Activated T-cell treated with anti-CD3 and anti-CD28 coated beads, Interleukin-2, amount 50 U/mL, for 1 hour (primary cell): ENCODE data around the gene PDE3B.
"Not testable (repeated sequence)": the region's sequence is repeated elsewhere in the genome, so short reads cannot be mapped to it uniquely, and the experiment has no call there.

Source experiments
- DNase-seq: peaks from one replicate; pipeline ENCODE4 v3.0.0-alpha.2; 2020

PDE3B gene

DNA sequence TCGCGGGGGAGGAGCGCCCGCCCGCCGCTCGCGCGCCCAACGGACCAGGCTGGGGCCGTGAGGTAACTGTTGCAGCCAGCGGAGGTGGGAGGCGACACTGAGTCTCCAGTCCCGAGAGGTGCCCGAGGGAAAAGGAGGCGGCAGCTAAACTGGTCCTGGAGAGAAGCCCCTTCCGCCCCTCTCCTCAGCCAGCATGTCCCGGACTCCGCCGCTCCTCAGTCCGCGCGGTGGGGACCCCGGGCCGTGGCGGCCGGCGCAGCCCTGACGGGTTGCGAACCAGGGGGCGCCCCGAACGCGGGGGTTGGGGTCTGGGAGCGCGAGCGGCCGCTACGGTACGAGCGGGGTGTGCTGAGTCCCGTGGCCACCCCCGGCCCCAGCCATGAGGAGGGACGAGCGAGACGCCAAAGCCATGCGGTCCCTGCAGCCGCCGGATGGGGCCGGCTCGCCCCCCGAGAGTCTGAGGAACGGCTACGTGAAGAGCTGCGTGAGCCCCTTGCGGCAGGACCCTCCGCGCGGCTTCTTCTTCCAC is at the start of gene PDE3B:
Gene PDE3B (plus strand): TSS at position 108 of the 529 bp plus-strand sequence. CDS start 272 bp downstream, at position 380.
- peak; percentile 76 for DNase-seq

DNA sequence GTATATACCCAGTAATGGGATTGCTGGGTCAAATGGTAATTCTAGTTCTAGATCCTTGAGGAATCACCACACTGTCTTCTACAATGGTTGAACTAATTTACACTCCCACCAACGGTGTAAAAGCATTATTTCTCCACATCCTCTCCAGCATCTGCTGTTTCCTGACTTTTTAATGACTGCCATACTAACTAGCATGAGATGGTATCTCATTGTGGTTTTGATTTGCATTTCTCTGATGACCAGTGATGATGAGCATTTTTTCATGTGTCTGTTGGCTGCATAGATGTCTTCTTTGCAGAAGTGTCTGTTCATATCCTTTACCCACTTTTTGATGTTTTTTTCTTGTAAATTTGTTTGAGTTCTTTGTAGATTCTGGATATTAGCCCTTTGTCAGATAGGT is 48.3 kb upstream of the PDE3B start:
- not testable (repeated sequence) for DNase-seq

DNA sequence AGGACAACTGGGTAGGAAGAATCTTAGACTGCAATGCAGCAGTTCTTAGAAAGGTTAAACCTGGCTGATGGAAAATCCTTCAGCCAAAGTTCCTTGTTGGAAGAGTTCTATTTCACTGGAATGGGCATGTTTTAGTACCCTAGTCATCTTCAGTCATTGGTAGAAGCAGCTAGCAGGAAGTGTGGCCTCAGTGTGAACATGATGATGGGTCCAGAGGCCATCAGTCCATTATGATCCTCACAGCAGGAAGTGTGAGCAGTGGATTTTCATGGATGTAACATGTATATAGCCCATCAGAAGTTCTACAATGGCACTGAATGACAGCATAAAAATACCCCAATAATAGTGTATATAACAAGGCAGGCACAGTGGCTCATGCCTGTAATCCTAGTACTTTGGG is 35.9 kb upstream of the PDE3B start:
- DNase-seq = no peak

DNA sequence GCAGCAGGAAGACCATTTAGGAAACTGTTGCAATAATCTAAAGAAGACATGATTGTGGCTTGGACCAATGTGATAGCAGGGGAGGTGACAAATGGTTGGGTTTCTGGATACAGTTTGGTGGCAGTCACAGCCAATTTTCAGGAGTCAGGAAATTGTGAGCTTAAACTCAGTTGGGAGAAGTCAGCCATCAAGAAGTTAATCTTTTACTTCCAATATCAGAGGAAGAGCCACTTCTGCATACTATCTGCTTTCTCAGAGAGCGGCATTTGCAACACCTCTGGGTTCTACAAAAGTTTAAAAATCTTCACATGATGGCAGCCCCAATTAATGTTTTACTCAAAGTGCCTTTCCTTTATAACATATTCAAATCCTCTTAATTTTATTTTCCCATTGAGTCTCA is 33.7 kb upstream of the PDE3B start:
- no peak for DNase-seq

DNA sequence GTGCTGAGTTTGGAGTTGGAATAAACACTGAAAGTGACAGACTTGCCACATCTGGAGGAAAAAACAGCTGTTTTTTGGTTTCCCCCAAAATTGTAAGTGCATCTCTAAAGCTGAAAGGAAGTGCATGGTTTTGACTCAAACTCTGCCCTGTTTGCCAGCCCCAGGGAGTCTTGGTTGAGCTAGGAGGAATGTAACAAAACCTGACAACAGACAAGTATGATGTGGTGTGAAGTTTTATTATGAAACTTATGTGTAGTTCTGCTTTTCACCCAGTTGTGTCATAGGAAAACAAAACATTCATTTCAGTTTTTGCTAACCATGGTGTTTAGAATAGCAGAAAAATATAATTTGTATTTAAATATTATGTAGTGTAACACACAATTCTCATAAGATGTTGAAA is 31.7 kb upstream of the PDE3B start:
- DNase-seq = no peak

DNA sequence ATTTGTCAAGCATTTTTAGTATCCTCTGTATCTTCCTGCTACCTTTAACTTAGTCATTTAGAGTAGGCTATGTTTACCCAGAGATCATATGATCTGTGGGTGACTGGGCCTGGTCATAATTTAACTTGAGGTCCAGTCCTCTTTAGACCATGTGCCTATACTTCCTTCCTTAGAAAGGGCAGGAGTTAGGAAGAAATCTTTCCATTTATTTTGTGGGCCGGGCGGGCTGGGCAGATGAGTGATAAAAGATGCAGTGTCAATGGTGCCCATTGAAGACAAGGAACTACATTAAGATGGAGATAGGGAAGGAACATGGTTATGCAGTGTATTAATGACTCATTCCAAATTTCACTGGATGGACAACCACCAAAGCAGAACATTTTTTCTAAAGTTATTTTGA is 30.9 kb upstream of the PDE3B start:
- no peak for DNase-seq

DNA sequence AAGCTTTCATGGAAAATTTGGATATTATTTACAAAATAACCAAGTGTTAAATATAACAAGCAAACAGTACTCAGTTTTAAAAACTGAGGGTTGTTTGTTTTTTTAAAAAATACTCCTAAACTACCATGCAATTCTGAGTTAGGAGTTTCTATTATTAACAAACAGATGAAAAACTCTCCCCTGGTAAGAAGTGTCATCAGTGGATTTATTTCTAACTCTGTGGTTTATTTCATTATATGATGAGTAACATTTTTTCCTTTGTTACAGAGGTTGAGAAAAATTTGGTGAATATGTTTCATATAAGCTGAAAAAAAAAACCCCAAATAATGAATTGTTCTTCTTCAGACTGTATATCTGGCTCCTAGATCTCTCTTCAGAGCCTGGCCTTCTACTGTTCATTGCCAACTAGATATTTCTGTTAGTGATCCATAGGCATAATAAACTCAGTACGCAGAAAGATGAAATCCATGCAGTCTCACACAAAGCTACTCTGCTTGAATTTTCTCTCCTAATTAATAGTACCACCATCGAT is 29.4 kb upstream of the PDE3B start:
- DNase-seq = no peak

DNA sequence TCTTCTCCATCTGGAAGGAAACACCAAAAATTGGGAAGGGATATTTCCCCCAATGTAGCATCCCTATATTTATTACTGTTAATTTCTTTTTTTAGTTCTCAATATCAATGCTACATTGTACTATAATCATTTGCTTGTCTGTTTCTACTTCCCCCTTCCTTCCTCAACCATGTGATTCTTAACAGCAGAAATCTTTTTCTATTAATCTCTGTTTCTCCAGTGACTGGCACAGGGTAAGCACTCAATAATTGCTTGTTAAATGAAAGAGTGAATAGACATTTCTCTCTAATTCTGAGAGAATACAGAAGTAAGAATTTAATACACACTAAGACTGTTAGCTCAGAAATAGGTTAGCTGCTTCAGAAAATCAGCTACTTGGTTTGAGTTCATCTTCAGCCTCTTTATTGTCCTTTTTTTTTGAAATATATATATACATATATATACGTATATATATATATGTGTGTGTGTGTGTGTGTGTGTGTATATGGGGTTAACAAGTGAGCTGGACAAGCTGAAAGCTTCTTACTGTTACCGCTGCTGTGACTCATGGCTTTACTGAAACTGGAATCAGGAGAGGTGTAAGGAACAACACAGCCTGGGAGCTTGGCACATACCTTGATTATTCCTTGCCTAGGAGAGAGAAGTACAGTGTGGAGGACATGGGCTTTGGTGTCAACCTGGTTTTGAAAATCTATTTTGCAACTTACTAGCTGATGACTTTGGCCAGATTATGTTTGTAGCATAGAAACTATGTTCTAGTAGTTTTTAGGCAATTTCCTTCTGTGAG is 26.2 kb upstream of the PDE3B start:
- no peak for DNase-seq

DNA sequence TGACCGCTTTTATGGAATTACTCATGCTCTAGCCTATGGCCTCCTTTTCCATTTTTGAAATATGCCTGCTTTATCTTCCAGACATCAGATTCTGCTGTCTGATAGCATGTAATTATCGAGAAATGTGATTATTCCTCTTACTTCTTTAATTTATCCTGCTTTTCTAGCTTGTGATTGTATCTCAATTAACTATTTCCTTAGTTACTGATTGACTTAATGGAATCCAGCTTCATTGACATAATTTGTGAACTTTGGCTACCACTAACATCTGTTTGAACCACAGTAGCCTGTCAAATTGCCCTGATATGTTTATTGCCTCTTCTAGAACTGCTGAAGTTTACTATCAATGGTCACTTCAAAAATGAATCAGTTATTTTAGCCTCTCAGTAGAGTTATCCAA is 25.5 kb upstream of the PDE3B start:
- DNase-seq = no peak

DNA sequence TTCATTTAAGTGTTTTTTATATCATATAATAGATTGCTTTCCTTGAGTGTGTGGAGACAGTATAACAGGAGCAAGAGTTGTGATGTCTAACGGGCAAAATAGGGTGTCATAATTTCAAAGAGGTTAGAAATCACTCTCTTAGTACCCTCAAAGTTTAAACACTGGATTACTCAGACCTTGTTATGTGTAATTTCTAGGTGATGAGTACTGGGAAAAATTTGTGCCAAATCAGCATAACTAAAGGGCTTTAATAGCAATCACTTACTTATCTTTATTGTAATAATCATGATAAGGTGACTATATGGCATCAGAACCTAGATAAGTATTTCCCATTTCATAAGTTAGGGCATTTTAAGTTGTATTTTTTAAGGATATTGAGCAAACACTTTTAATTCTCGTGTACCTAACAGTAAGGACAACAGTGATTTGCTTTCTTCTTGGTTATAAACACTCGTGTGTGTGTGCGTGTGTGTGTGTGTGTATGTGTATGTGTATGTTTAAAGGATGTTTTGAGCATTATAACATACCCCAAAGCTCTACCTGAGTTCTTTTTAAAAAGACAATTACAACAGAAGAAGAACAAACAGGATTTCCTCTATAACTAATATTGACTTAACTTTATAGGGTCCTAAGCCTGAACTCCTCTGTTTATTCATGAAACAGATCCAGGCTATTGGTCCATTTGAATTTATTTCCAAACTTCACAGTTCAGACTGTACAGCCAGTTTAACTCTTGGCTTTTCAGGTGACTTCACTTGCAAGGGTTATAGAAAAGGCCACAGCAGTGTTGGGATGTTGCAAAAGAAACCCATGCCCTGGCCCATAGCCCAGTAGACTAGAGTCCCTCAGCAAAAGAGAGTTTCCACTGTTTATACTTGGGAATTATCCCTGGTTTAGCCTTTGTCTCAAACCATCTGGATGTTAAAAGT is 23.7 kb upstream of the PDE3B start:
- no peak for DNase-seq

DNA sequence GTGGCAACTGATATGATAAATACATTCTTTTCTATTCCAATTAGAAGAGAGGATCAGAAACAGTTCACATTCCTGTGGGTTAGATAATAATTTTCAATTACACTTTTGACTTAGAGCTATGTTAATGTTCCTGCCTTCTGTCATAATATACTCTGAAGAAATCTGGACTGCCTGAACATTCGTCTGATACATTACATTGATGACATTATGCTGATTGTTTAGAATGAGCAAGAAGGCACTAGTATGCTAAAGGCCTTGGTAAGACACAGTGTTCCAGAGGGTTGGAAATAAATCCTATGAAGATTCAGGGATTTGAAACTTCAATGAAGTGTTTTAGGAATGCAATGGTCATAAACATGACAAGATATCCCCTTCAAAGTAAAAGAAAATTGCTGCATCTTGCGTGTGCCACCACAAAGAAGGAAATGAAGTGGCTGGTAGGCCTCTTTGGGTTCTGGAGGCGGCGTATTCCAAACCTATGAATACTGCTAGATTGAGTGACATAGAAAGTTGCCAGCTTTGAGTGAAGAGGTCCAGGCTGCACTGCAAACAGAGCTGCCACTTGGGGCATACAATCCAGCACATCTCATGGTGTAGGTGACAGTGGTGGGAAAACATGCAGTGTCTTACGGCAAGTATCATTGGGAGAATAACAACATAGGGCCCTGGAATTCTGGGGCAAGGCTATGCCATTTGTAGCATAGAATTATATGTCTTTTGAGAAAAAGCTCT is 21.2 kb upstream of the PDE3B start:
- no peak for DNase-seq

DNA sequence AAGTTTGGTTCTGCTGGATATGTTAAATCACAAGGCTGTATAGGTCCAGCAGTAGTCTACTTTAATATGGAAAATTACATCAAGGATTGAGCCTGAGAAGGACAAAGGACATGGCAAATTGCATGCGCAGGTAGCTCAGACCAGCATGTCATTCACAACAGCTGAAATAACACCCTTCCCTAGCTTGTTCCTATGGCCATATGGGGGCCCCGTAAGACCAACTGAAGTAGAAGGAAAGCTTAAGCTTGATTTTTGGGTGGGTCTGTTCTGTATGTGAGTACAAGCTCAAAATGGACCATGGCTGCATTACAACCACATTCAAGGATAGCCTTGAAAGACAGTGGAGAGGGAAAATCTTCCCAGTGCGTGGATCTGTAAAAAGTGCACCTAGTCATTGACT is 20.6 kb upstream of the PDE3B start:
- no peak for DNase-seq

DNA sequence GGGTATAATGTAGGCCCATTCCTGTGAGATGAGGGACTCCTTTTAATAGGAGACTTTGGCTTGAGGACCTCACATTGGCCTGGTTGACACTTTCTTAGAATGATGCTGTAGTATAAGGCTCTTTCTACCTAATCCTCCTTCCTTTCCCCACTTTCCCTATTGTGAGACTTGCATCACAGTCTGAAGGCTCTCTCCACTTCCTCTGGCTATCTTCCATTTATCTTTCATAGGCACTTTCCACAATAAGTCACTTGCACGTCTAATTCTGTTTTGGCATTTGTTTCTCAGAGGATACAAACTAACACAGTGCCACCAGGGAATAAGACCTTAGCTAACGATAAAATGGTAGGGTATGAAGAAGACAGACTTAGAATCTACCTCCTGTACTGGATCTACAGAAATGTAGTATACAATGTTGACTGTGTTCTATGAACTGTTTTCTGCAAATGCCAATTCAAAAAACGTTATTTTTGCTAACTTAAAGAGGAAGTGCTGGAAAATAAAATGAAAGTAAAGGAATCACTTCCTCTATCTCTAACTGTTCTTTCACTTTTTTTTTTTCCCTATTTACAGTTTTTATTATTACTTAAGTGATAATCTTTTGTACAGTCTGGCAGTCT is 17.9 kb upstream of the PDE3B start:
- no peak for DNase-seq

DNA sequence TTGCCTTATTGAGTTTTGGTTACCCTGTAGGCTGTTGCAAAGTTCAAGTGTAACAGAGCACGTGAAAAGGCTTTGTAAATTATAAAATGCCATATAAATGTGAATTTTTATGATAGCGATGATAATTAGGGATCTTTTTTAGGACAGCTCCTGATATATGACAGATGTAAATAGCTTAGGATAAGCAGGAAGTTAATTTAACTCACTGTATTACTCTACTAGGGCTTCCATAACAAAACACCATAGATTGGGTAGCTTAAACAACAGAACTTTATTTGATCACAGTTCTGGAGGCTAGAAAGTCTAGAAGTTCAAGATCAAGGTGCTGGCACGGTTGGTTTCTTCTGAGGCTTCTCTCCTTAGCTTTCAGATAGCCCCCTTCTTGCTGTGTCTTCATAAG is 17.0 kb upstream of the PDE3B start:
- no peak for DNase-seq

DNA sequence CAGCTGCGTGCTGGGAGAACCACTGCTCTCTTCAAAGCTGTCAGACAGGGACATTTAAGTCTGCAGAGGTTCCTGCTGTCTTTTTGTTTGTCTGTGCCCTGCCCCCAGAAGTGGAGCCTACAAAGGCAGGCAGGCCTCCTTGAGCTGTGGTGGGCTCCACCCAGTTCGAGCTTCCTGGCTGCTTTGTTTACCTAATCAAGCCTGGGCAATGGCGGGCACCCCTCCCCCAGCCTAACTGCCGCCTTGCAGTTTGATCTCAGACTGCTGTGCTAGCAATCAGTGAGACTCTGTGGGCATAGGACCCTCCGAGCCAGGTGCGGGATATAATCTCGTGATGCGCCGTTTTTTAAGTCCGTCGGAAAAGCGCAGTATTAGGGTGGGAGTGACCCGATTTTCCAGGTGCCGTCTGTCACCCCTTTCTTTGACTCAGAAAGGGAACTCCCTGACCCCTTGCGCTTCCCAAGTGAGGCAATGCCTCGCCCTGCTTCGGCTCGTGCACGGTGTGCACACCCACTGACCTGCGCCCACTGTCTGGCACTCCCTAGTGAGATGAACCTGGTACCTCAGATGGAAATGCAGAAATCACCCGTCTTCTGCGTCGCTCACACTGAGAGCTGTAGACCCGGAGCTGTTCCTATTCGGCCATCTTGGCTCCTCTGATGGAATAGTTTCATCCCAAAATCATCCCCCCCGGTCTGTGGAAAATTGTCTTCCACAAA is 9.9 kb upstream of the PDE3B start:
- peak; percentile 57 for DNase-seq

DNA sequence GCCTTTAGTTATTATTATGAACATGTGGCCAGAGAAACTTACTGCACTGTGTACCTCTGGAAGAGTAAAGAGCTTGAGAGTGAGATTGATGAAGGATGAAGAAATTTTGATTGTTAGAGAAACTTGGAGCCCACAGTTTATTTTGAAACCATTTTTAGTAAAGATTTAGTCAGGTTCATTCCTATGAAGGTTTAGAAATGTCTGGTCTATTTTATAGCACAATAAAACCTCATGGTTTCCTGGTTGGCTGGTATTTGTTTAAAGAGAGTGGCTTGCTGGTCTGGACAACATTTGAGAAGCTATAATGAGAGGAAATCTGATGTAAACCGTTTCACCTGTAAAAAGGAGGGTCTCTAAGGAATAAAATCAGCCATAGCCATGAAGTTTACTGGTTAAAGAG is 8.8 kb upstream of the PDE3B start:
- no peak for DNase-seq

DNA sequence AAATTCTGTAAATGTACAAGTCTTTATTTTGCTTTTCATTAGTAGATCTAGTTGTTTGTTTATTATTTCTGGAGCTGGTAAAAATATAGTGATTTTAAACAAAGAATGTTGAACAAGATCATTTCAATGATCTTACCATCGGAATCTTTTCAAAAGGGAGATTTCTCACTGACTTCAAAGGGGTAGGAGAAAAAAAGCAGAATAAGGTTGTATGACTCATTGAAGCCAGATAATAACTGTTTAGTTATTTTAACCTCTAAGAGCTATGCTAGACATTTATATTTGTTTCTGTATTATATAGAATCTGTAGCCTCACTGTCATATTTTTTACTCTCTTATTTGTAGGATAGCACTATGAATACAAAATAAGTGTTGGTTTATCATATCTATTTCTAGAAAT is 8.1 kb upstream of the PDE3B start:
- DNase-seq = no peak

DNA sequence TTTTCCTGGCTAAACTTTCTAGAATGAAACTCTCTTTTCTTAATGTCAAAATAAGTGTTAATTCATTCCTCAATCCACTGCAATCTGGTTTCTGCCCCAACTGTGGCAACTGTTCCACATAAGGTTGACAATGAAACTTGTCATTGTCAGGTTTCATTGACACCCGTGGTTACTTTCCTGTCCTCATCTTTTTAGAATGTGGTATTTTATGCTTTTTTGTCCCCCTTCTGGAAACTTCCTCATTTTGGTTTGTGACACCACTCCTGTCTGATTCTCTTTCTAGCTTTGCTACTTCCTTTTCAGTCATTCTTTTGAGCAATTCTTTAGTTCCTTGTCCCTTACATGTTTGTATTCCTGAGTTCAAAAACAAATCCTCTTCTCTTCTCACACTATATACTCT is 7.5 kb upstream of the PDE3B start:
- no peak for DNase-seq

DNA sequence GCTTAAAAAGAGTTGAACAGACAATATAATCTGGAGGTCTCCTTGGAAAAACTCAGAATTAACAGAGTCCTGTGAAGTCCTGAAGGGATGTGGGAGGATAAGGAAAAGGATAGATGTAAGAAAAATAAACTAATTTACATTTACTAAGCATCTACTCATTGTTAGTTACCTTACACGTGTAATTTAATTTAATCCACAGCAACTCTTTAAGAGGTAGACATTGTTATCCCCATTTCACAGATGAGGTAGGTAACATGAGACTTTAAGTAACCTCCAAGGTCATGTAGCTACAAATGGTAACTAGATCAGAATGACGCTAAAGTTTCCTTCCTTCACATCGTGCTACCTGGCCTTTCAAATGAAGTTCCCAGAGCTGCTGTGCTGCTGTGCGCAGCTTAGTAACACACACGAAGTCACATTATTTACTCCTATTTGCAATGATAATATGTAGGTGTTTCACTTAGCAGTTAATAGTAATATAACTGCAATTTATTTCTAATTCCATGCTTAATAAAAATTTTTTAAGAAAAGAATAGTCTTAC is 5.7 kb upstream of the PDE3B start:
- DNase-seq = no peak

DNA sequence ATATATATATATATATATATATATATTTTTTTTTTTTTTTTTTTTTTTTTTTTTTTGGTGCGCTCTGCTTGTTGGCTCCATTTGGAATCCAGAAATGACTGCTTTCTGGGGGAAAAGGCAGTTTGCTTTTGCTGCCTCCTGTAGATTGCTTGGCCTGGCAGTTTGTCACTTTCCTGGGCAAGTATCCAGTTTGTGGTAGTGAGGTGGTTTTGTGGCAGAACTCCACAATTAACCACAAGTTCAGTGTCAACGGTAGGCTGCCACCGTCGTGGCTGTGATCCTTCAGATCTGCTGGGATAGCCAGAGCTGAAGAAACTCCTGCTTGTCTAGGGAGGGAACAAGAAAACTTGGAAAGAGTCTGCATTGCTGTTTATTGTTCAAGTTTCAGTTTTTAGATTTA is 5.0 kb upstream of the PDE3B start:
- DNase-seq = no peak

DNA sequence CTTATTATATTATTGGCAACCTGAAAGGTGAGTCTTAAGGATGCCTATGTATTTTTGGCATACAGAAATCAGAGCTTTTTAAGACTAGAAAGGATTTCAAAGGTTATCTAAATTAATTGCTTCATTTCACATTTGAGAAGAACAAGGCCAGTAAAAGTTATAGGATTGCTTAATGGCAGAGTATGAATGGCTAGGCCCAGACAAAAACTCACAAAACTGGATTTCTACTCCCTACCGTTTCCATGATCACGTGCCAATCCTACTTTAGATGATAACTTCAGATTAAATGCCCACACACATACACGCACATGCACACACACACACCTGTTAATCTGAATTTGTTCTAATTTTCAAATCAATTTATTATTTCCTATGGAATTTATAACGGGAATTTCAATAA is 1.8 kb upstream of the PDE3B start:
- DNase-seq = no peak

DNA sequence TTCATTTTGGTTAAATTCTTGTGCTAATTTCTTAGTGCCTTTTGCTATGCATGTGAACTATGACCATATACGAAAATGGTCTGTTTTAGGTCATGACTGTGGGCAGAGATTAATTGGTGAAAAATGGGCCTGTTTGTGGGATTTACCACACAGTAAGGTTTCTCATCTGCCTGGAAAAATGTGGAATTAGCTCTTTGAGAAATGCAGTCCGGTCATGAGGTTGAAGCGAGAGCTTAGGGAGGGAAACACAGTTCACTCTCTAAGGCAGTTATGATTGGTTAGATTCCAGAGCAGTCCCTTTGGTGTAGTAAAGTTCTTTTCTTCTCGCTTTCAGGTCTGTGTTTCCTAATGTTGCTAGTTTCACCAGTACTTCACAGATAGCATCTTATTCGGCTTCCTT is 1.2 kb upstream of the PDE3B start:
- DNase-seq = no peak
